Brain microvascular endothelial cell (primary cell): ENCODE data around the gene MYH10.

Experiments used
- DNase-seq: peaks from one replicate; pipeline ENCODE4 v3.0.0-alpha.2; 2020
- H3K27ac ChIP-seq: fragments of 250-450 bp; sonication (Bioruptor Pico); 2 replicates; pipeline ENCODE4 v1.5.1; 2020; ENCODE audit warnings: mild to moderate bottlenecking, moderate library complexity
- H3K27me3 ChIP-seq: fragments of 250-450 bp; sonication (Bioruptor Pico); replicated peaks from 2 replicates; pipeline ENCODE4 v1.5.1; 2020; ENCODE audit warnings: mild to moderate bottlenecking
- H3K36me3 ChIP-seq: fragments of 250-450 bp; sonication (Bioruptor Pico); replicated peaks from 2 replicates; pipeline ENCODE4 v1.5.1; 2020; ENCODE audit warnings: mild to moderate bottlenecking
- H3K4me3 ChIP-seq: 2 replicates; pipeline ENCODE4 v1.5.1; 2011; ENCODE audit warnings: low read depth, mild to moderate bottlenecking, control low read depth, low read length, moderate library complexity
- in situ Hi-C: cut with HindIII; loops from 2 replicates; pipeline ENCODE4 v1.10.0; 2017; ENCODE audit warnings: low sequenced_read_pairs, low pct_ligation_motif_present
- TF ChIP-seq, protein P1 (sequence below): IDR thresholded peaks from 2 replicates; pipeline ENCODE4 v1.5.1; 2011; ENCODE audit warnings: low read depth, mild to moderate bottlenecking, moderate library complexity, low read length, control low read depth, inconsistent platforms; ENCODE audit errors: missing control alignments

MYH10 gene

DNA sequence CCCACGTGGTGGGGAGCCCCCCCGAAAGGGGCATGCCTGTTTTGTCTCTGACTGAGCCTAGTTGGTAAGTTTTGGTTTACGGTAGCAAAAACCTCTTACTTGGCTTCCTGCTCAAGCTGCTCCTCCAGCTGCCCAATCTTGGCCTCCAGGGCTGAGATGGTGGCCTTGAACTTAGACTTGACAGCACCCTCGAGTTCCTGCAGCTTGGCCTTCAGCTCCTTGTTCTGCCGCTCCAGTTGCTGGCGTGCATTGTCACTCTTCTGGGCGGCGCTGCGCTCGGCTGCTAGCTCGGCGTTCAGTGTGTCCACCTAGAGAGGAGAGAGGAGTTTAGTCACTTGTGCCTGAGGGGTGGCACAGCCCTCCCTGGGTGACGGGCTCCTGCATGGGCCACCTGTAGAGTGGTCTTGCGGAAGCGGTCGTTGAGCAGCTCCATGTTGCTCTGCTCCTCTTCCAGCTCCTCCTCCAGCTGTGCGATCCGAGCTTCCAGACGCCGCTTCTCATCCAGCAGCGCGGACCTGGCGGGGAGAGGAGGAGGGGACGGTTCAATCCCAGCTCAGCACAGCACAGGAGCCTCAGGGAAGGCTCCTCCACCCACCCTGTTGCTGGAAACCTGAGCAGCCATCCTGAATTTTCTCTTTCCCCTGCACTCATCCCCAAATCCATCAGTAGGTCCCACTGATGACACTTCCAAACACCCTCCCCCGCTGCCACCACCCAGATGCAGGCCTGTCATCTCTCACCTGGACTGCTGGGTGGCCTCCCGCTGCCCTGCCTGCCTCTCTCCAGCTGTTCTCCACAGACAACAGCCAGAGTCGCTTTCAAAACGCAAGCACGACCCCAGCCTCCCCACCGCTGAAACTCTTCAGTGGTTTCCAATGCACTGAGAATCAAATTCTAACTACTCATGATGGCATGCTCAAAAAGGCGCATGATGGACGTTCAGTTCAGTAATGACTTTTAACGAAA is 150.2 kb downstream of the MYH10 start:
- no peak for DNase-seq
- H3K36me3 ChIP-seq: peaks cover 85% of the 10 kb centered on the region
- H3K27me3 ChIP-seq: no peaks in the 10 kb centered on the region
- in situ Hi-C loops: no loop called here
- no peak overlapping the region for H3K27ac ChIP-seq
- TF ChIP-seq, protein P1, sequence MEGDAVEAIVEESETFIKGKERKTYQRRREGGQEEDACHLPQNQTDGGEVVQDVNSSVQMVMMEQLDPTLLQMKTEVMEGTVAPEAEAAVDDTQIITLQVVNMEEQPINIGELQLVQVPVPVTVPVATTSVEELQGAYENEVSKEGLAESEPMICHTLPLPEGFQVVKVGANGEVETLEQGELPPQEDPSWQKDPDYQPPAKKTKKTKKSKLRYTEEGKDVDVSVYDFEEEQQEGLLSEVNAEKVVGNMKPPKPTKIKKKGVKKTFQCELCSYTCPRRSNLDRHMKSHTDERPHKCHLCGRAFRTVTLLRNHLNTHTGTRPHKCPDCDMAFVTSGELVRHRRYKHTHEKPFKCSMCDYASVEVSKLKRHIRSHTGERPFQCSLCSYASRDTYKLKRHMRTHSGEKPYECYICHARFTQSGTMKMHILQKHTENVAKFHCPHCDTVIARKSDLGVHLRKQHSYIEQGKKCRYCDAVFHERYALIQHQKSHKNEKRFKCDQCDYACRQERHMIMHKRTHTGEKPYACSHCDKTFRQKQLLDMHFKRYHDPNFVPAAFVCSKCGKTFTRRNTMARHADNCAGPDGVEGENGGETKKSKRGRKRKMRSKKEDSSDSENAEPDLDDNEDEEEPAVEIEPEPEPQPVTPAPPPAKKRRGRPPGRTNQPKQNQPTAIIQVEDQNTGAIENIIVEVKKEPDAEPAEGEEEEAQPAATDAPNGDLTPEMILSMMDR: no peak
- no peak overlapping the region for H3K4me3 ChIP-seq

DNA sequence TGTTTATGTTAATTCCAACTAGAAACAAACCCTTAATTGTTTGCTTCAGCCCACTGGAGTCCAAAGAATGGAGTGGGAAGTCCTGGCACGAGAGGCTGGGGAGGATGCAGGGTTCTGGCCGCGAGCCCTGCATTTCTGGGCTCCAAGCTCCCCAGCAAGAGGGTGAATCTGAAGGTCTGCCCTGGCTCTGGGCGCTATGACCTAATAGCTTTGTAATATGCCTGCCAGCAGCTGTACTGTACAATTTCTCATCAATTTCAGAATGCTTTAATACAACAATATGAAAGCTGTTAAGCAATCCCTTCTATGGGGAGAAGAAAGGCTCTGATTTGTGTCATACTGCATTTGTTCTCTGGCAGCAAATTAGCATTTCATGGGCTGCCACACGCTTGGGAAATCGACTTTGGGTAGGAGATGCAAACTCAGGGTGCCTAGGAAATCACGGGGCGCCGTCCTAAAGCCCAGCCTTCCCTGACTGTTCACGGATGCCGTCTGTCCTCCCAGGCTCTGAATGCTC is 151.0 kb downstream of the MYH10 start:
- no peak for DNase-seq
- in situ Hi-C loops: no loop called here
- no peaks in the 10 kb centered on the region for H3K27me3 ChIP-seq
- no peak overlapping the region for H3K27ac ChIP-seq
- TF ChIP-seq, protein P1: no peak
- H3K36me3 ChIP-seq: peaks cover 91% of the 10 kb centered on the region
- H3K4me3 ChIP-seq: no peak overlapping the region

DNA sequence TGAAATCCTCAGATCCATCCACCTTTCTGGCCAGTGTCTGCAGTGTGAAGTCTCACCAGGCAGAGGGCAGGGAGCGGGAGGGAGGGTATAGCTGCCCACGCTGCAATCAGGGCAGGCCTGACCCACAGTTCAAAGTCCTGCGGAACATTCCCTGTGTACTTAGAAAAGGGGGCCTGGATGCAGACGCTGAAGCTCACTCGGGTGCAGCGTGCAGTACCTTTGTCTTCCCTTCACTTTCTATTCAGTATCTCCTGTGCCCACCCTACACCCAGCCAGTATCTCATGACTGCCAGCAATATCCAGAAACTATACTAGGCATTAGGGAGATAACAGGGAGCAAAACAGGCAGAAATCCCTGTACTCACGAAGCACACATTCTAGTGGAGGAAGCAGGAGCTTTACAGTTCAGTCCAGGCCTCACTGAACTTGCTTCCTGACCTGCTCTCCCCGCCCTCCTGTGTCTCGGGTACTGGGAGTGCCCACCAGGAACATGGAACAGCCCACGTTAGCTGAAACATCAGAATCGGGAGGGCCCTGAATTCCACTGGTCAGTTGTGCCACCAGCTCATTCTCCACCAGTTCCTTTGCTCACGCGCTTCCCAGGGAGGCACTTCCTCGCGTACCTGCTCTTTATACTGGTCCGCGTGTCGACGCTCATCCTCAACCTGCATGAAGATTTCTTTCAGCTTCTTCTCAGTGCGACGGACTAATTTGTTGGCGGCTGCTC is 152.6 kb downstream of the MYH10 start:
- in situ Hi-C loops: no loop called here
- no peak for DNase-seq
- Histone ChIP-seq H3K4me3 (no peak overlapping the region), H3K27ac (no peak overlapping the region), H3K36me3 (peaks cover 91% of the 10 kb centered on the region), H3K27me3 (no peaks in the 10 kb centered on the region)
- TF ChIP-seq, protein P1: no peak

DNA sequence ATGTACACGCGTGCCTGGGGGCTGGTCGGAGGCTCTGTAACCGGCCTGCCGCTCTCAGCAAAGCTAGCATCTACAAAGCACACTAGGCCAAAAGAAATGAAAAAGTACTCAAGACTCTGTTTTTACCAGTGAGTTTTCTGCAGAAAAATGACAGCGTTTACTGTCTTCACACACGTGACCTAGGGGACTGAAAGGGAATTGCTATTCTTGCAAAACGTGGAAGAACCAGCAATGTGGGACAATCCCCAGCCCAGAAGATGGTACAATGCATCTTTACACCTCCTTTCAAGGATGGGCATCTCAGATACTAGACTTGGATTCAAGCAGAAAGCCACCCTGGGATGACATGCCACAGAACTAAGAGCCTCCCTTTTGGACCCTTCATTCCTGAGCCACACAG is 153.4 kb downstream of the MYH10 start:
- Histone ChIP-seq H3K27me3 (no peaks in the 10 kb centered on the region), H3K4me3 (no peak overlapping the region), H3K27ac (no peak overlapping the region), H3K36me3 (peaks cover 88% of the 10 kb centered on the region)
- in situ Hi-C loops: no loop called here
- TF ChIP-seq, protein P1: no peak
- no peak for DNase-seq

DNA sequence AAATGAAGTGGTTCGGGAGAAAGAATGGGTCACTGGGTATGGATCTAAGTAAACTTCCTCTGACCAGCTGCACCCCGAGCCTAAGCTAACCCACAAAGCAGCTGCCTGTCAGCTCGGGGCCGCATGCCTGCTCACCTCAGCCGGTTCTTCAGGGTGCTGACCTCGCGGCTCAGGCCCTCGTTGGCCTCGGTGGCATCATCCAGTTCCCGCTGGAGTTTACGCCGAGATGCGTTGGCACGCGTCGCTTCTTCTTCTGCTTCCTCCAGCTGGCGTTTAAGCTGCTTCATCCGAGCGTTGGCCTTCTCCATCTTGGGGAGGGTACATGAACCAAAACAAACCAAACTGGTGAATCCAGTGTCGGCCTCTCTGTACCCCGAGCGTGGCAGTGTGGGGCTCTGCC is 153.8 kb downstream of the MYH10 start:
- TF ChIP-seq, protein P1: no peak

More for the DNA sequence above, 153.8 kb downstream of the MYH10 start:
- H3K27me3 ChIP-seq: no peaks in the 10 kb centered on the region
- H3K4me3 ChIP-seq: no peak overlapping the region
- in situ Hi-C loops: no loop called here
- DNase-seq: no peak
- peaks cover 88% of the 10 kb centered on the region for H3K36me3 ChIP-seq
- no peak overlapping the region for H3K27ac ChIP-seq
